T-helper 9 cell (primary cell): Measurements from ENCODE around the gene STOML1.
"Not testable (repeated sequence)": the region's sequence is repeated elsewhere in the genome, so short reads cannot be mapped to it uniquely, and the experiment has no call there.

ENCODE experiments used
- DNase-seq: peaks from one replicate; pipeline ENCODE4 v3.0.0-alpha.2; 2020

Gene STOML1

GRCh38 chr15:73960472-73961070 lies 31.5 kb downstream of the STOML1 start:
- not testable (repeated sequence) for DNase-seq

GRCh38 chr15:73959801-73960200 lies 32.3 kb downstream of the STOML1 start:
- no peak for DNase-seq

GRCh38 chr15:73959012-73959581 lies 33.0 kb downstream of the STOML1 start:
- DNase-seq: no peak

GRCh38 chr15:73957785-73958184 lies 34.3 kb downstream of the STOML1 start:
- DNase-seq: no peak

- DNase-seq: no peak
These were observed 34.8 kb downstream of the STOML1 start for GRCh38 chr15:73957276-73957675.

- no peak for DNase-seq
These were observed 35.4 kb downstream of the STOML1 start for GRCh38 chr15:73956743-73957135.

- DNase-seq: no peak
These were observed 36.0 kb downstream of the STOML1 start for GRCh38 chr15:73955861-73956742.

- no peak for DNase-seq
These were observed 36.8 kb downstream of the STOML1 start for GRCh38 chr15:73955326-73955725.

GRCh38 chr15:73954188-73955145 lies 37.6 kb downstream of the STOML1 start:
- DNase-seq: no peak

- no peak for DNase-seq
These were observed 39.0 kb downstream of the STOML1 start for GRCh38 chr15:73952913-73953750.

- DNase-seq: no peak
These were observed 39.8 kb downstream of the STOML1 start for GRCh38 chr15:73952171-73952912.

GRCh38 chr15:73951601-73952000 lies 40.5 kb downstream of the STOML1 start:
- no peak for DNase-seq

GRCh38 chr15:73950831-73951561 lies 41.1 kb downstream of the STOML1 start:
- peak; percentile 62 for DNase-seq

- DNase-seq: no peak
These were observed 41.6 kb downstream of the STOML1 start for GRCh38 chr15:73950479-73950830.

- no peak for DNase-seq
These were observed 42.6 kb downstream of the STOML1 start for GRCh38 chr15:73949496-73949895.

- no peak for DNase-seq
These were observed 43.1 kb downstream of the STOML1 start for GRCh38 chr15:73948982-73949381.

- DNase-seq: no peak
These were observed 43.7 kb downstream of the STOML1 start for GRCh38 chr15:73948396-73948795.

- DNase-seq: no peak
These were observed 44.4 kb downstream of the STOML1 start for GRCh38 chr15:73947651-73948050.

GRCh38 chr15:73946795-73947370 lies 45.2 kb downstream of the STOML1 start:
- no peak for DNase-seq
